ENCODE measurements around the gene SLC19A1.

SLC19A1 gene

GRCh38 chr21:45454060-45454925 lies 87.9 kb downstream of the SLC19A1 start:
- DNase-seq (ENCODE audit: low read depth in 2 of 2), result no peak

- DNase-seq (ENCODE audit: low read depth in 2 of 2), result no peak
These were observed 88.8 kb downstream of the SLC19A1 start for GRCh38 chr21:45453308-45453950.

GRCh38 chr21:45452696-45453307 lies 89.4 kb downstream of the SLC19A1 start:
- DNase-seq (ENCODE audit: low read depth in 2 of 2), result no peak

GRCh38 chr21:45451771-45452182 lies 90.5 kb downstream of the SLC19A1 start:
- no peak for DNase-seq (ENCODE audit: low read depth in 2 of 2)

GRCh38 chr21:45451091-45451740 lies 91.0 kb downstream of the SLC19A1 start:
- DNase-seq (ENCODE audit: low read depth in 2 of 2), result no peak

- DNase-seq (ENCODE audit: low read depth in 2 of 2), result no peak
These were observed 91.7 kb downstream of the SLC19A1 start for GRCh38 chr21:45450423-45451090.

- DNase-seq (ENCODE audit: low read depth in 2 of 2), result no peak
These were observed 92.4 kb downstream of the SLC19A1 start for GRCh38 chr21:45449658-45450422.

GRCh38 chr21:45448810-45449657 lies 93.2 kb downstream of the SLC19A1 start:
- DNase-seq (ENCODE audit: low read depth in 2 of 2), result no peak

- no peak for DNase-seq (ENCODE audit: low read depth in 2 of 2)
These were observed 93.9 kb downstream of the SLC19A1 start for GRCh38 chr21:45448283-45448809.
